Endodermal cell (in vitro differentiated cells): ENCODE measurements around the gene HMGN3. TPM values are rescaled to one million over a fixed set of nuclear protein-coding genes. Genes with fewer than 3 reads are reported as not detected.

Experiments
- DNase-seq: peaks from one replicate; pipeline ENCODE4 v3.0.0-alpha.2; 2017
- H3K27ac ChIP-seq: 2 replicates; pipeline ENCODE4 v1.5.1; 2013; ENCODE audit warnings: mild to moderate bottlenecking, low read depth, low read length, moderate library complexity
- H3K27me3 ChIP-seq: 2 replicates; pipeline ENCODE4 v1.6.1; 2013; ENCODE audit warnings: mild to moderate bottlenecking, low read length, moderate library complexity; ENCODE audit not compliant: insufficient read depth, control insufficient read depth, poor library complexity, severe bottlenecking
- H3K36me3 ChIP-seq: 2 replicates; pipeline ENCODE4 v1.7.0; 2013; ENCODE audit warnings: mild to moderate bottlenecking, low read length, moderate library complexity; ENCODE audit not compliant: control insufficient read depth, insufficient read depth
- H3K4me1 ChIP-seq: one replicate; pipeline ENCODE4 v1.7.0; 2013; ENCODE audit warnings: low read length; ENCODE audit not compliant: control insufficient read depth, insufficient read depth
- H3K4me3 ChIP-seq: 2 replicates; pipeline ENCODE4 v1.5.1; 2013; ENCODE audit warnings: mild to moderate bottlenecking, low read length, moderate library complexity
- H3K9ac ChIP-seq: 2 replicates; pipeline ENCODE4 v1.6.1; 2013; ENCODE audit warnings: mild to moderate bottlenecking, low read length, moderate library complexity; ENCODE audit not compliant: poor library complexity, severe bottlenecking; ENCODE audit errors: extremely low read depth
- H3K9me3 ChIP-seq: 2 replicates; pipeline ENCODE4 v1.6.1; 2013; ENCODE audit warnings: mild to moderate bottlenecking, low read length, moderate library complexity; ENCODE audit not compliant: control insufficient read depth
- H3K27ac Mint-ChIP-seq: 2 replicates; pipeline ENCODE4 v1.8.0; 2020; ENCODE audit warnings: mixed read lengths
- H3K27me3 Mint-ChIP-seq: 2 replicates; pipeline ENCODE4 v1.8.0; 2021; ENCODE audit warnings: mild to moderate bottlenecking, mixed read lengths; ENCODE audit not compliant: insufficient read depth
- H3K36me3 Mint-ChIP-seq: 2 replicates; pipeline ENCODE4 v1.8.0; 2020; ENCODE audit warnings: low read depth, mixed read lengths
- H3K4me1 Mint-ChIP-seq: 2 replicates; pipeline ENCODE4 v1.8.0; 2020; ENCODE audit warnings: mixed read lengths
- H3K4me3 Mint-ChIP-seq: 2 replicates; pipeline ENCODE4 v1.8.0; 2020; ENCODE audit warnings: mild to moderate bottlenecking, moderate library complexity, mixed read lengths
- H3K9me3 Mint-ChIP-seq: 2 replicates; pipeline ENCODE4 v1.8.0; 2020; ENCODE audit warnings: mild to moderate bottlenecking, mixed read lengths
- WGBS, 2 experiments: methylation state at CpG; one replicate each; pipeline versions ENCODE4 v1.1.5 to v1.1.7; 2013; ENCODE audit warnings: missing lambda C conversion rate in 2 of 2, mixed read lengths in 1 of 2; ENCODE audit not compliant: insufficient coverage in 1 of 2, insufficient read length in 1 of 2; 5-methylcytosine and 5-hydroxymethylcytosine counted together
- total RNA-seq, 2 donors: library from RNA; stranded (reverse); fragmentation: NEBNext Ultra II Directional in 1 of 2; extraction: Animal tissue kit (Norgen Biotek cat#: 25700) in 1 of 2; gene quantifications; 2 replicates in 1 of 2; 3 replicates in 1 of 2; pipeline ENCODE4 v1.2.1, GENCODE V29; 2021
- TF ChIP-seq, protein P1 (sequence below): fragments of 200-600 bp; sonication (generic); conservative IDR thresholded peaks from 2 replicates; pipeline ENCODE4 v1.5.0; 2021; ENCODE audit warnings: antibody characterized with exemption, mild to moderate bottlenecking

The HMGN3 gene
- total RNA-seq, 2 donors from 2014 or later, result 139 to 157 TPM

GRCh38 chr6:79184641-79185040 lies 49.8 kb downstream of the HMGN3 start:
- Histone ChIP-seq H3K36me3 (no peaks in the 10 kb centered on the region), H3K9ac (no peak overlapping the region), H3K27me3 (no peaks in the 10 kb centered on the region), H3K4me1 (no peaks in the 10 kb centered on the region), H3K9me3 (peaks cover 12% of the 10 kb centered on the region), H3K4me3 (no peak overlapping the region), H3K27ac (no peak overlapping the region)
- no peaks in the 10 kb centered on the region for H3K27me3 Mint-ChIP-seq
- peaks cover 7% of the 10 kb centered on the region for H3K9me3 Mint-ChIP-seq
- H3K27ac Mint-ChIP-seq, result no peak overlapping the region
- H3K4me1 Mint-ChIP-seq, result peaks cover 11% of the 10 kb centered on the region
- H3K36me3 Mint-ChIP-seq, result no peaks in the 10 kb centered on the region
- TF ChIP-seq, protein P1, sequence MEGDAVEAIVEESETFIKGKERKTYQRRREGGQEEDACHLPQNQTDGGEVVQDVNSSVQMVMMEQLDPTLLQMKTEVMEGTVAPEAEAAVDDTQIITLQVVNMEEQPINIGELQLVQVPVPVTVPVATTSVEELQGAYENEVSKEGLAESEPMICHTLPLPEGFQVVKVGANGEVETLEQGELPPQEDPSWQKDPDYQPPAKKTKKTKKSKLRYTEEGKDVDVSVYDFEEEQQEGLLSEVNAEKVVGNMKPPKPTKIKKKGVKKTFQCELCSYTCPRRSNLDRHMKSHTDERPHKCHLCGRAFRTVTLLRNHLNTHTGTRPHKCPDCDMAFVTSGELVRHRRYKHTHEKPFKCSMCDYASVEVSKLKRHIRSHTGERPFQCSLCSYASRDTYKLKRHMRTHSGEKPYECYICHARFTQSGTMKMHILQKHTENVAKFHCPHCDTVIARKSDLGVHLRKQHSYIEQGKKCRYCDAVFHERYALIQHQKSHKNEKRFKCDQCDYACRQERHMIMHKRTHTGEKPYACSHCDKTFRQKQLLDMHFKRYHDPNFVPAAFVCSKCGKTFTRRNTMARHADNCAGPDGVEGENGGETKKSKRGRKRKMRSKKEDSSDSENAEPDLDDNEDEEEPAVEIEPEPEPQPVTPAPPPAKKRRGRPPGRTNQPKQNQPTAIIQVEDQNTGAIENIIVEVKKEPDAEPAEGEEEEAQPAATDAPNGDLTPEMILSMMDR, result no peak
- H3K4me3 Mint-ChIP-seq, result no peak overlapping the region
- no peak for DNase-seq
- 83 to 98% methylated on average over 1 to 3 of the region's 3 CpGs for WGBS, 2 experiments

- Histone ChIP-seq H3K4me3 (no peak overlapping the region), H3K27ac (no peak overlapping the region), H3K27me3 (no peaks in the 10 kb centered on the region), H3K4me1 (no peaks in the 10 kb centered on the region), H3K9ac (no peak overlapping the region), H3K9me3 (peaks cover 12% of the 10 kb centered on the region), H3K36me3 (no peaks in the 10 kb centered on the region)
- WGBS, 2 experiments, result 84% methylated on average over 2 of the region's 2 CpGs; no CpG with 5 or more reads in 1 of the 2 experiments
- Mint-ChIP-seq H3K36me3 (no peaks in the 10 kb centered on the region), H3K27me3 (no peaks in the 10 kb centered on the region), H3K9me3 (peaks cover 7% of the 10 kb centered on the region), H3K4me3 (no peak overlapping the region), H3K4me1 (peaks cover 15% of the 10 kb centered on the region), H3K27ac (no peak overlapping the region)
- no peak for DNase-seq
- TF ChIP-seq, protein P1, result no peak
Measured at GRCh38 chr6:79184086-79184485, 50.4 kb downstream of the HMGN3 start.

- Histone ChIP-seq H3K4me1 (no peaks in the 10 kb centered on the region), H3K4me3 (no peak overlapping the region), H3K9me3 (peaks cover 21% of the 10 kb centered on the region), H3K9ac (no peak overlapping the region), H3K36me3 (no peaks in the 10 kb centered on the region), H3K27me3 (no peaks in the 10 kb centered on the region), H3K27ac (no peak overlapping the region)
- TF ChIP-seq, protein P1, result no peak
- peaks cover 18% of the 10 kb centered on the region for H3K9me3 Mint-ChIP-seq
- DNase-seq, result no peak
- no peak overlapping the region for H3K27ac Mint-ChIP-seq
- peaks cover 17% of the 10 kb centered on the region for H3K4me1 Mint-ChIP-seq
- WGBS, 2 experiments, result 96 to 100% methylated on average over 1 to 2 of the region's 2 CpGs
- no peak overlapping the region for H3K4me3 Mint-ChIP-seq
- H3K27me3 Mint-ChIP-seq, result no peaks in the 10 kb centered on the region
- H3K36me3 Mint-ChIP-seq, result no peaks in the 10 kb centered on the region
Measured at GRCh38 chr6:79180052-79180451, 54.4 kb downstream of the HMGN3 start.
